ENCODE data around the gene TMEM161A. TPM values are rescaled to one million over a fixed set of nuclear protein-coding genes. Genes with fewer than 3 reads are reported as not detected.

Gene TMEM161A
- polyA plus RNA-seq, 1 donor from 2014 or later, result 19.5 TPM

DNA sequence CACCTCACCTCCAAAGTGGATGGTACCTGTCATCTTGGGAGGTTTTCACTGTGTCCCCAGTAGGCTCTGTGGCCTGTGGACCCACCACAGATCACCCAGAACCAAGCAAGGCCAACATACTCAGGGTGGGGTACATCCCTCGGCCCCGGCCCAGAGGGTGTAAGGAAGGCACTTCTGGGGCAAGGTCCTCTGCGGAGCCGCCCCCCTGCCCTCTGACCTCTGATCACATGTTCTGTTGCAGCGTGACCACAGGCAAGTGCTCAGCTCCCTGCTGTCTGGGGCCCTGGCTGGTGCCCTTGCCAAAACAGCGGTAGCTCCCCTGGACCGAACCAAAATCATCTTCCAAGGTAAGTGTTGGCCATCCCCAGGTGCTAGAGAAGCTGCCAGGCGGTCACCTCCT is 36.7 kb downstream of the TMEM161A start:
- Histone ChIP-seq H3F3A (ENCODE audit: insufficient read depth, low read length, poor library complexity, severe bottlenecking) (no peaks in the 10 kb centered on the region), H4K20me1 (ENCODE audit: insufficient read depth) (no peaks in the 10 kb centered on the region), H3K36me3 (ENCODE audit: insufficient read depth, low read length) (no peaks in the 10 kb centered on the region), H3K27me3 (ENCODE audit: insufficient read depth, low read depth, low read length) (no peaks in the 10 kb centered on the region), H3K4me2 (ENCODE audit: low read length) (no peak overlapping the region), H3K9me3 (ENCODE audit: low read length) (no peaks in the 10 kb centered on the region), H3K4me3 (ENCODE audit: low read length) (no peak overlapping the region), H3K9me2 (ENCODE audit: insufficient read depth, low read length) (no peaks in the 10 kb centered on the region), H3K79me2 (replicated peaks; ENCODE audit: insufficient read depth, low read length) (no peaks in the 10 kb centered on the region), H3K27ac (ENCODE audit: low read length) (no peak overlapping the region), H2AFZ (ENCODE audit: low read depth, low read length) (no peak overlapping the region), H3K9ac (ENCODE audit: low read length) (no peak overlapping the region)
- TF ChIP-seq EP300 (conservative IDR thresholded peaks at IDR 0.05; ENCODE audit: poor library complexity, severe bottlenecking), result no peak
- TF ChIP-seq SMC3 (conservative IDR thresholded peaks at IDR 0.05; ENCODE audit: poor library complexity), result no peak
- no peak for TF ChIP-seq RAD21 (conservative IDR thresholded peaks at IDR 0.05)
- no peak for TF ChIP-seq POLR2AphosphoS5 (IDR thresholded peaks at IDR 0.05)
- TF ChIP-seq, protein P1, sequence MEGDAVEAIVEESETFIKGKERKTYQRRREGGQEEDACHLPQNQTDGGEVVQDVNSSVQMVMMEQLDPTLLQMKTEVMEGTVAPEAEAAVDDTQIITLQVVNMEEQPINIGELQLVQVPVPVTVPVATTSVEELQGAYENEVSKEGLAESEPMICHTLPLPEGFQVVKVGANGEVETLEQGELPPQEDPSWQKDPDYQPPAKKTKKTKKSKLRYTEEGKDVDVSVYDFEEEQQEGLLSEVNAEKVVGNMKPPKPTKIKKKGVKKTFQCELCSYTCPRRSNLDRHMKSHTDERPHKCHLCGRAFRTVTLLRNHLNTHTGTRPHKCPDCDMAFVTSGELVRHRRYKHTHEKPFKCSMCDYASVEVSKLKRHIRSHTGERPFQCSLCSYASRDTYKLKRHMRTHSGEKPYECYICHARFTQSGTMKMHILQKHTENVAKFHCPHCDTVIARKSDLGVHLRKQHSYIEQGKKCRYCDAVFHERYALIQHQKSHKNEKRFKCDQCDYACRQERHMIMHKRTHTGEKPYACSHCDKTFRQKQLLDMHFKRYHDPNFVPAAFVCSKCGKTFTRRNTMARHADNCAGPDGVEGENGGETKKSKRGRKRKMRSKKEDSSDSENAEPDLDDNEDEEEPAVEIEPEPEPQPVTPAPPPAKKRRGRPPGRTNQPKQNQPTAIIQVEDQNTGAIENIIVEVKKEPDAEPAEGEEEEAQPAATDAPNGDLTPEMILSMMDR (IDR thresholded peaks at IDR 0.05; ENCODE audit: poor library complexity, severe bottlenecking), result no peak
- no peak for TF ChIP-seq TAF1 (IDR thresholded peaks at IDR 0.05; ENCODE audit: low read depth)
- TF ChIP-seq REST (IDR thresholded peaks at IDR 0.05; ENCODE audit: borderline replicate concordance), result no peak
- TF ChIP-seq MXI1 (conservative IDR thresholded peaks at IDR 0.05; ENCODE audit: poor library complexity, severe bottlenecking), result no peak
- TF ChIP-seq EZH2 (IDR thresholded peaks at IDR 0.05; ENCODE audit: borderline replicate concordance, insufficient read depth, low read length, poor library complexity, severe bottlenecking), result no peak

- Histone ChIP-seq H4K20me1 (ENCODE audit: insufficient read depth) (no peaks in the 10 kb centered on the region), H3K27me3 (ENCODE audit: insufficient read depth, low read depth, low read length) (no peaks in the 10 kb centered on the region), H3K9ac (ENCODE audit: low read length) (no peak overlapping the region), H3K79me2 (replicated peaks; ENCODE audit: insufficient read depth, low read length) (no peaks in the 10 kb centered on the region), H3K9me3 (ENCODE audit: low read length) (no peaks in the 10 kb centered on the region), H2AFZ (ENCODE audit: low read depth, low read length) (no peak overlapping the region), H3K9me2 (ENCODE audit: insufficient read depth, low read length) (no peaks in the 10 kb centered on the region), H3K36me3 (ENCODE audit: insufficient read depth, low read length) (no peaks in the 10 kb centered on the region), H3K4me2 (ENCODE audit: low read length) (no peak overlapping the region), H3K4me3 (ENCODE audit: low read length) (no peak overlapping the region), H3K27ac (ENCODE audit: low read length) (no peak overlapping the region), H3F3A (ENCODE audit: insufficient read depth, low read length, poor library complexity, severe bottlenecking) (no peaks in the 10 kb centered on the region)
- TF ChIP-seq TAF1 (IDR thresholded peaks at IDR 0.05; ENCODE audit: low read depth), result no peak
- TF ChIP-seq POLR2AphosphoS5 (IDR thresholded peaks at IDR 0.05), result no peak
- TF ChIP-seq RAD21 (conservative IDR thresholded peaks at IDR 0.05), result no peak
- no peak for TF ChIP-seq SMC3 (conservative IDR thresholded peaks at IDR 0.05; ENCODE audit: poor library complexity)
- no peak for TF ChIP-seq REST (IDR thresholded peaks at IDR 0.05; ENCODE audit: borderline replicate concordance)
- TF ChIP-seq, protein P1 (IDR thresholded peaks at IDR 0.05; ENCODE audit: poor library complexity, severe bottlenecking), result no peak
- no peak for TF ChIP-seq MXI1 (conservative IDR thresholded peaks at IDR 0.05; ENCODE audit: poor library complexity, severe bottlenecking)
- TF ChIP-seq EP300 (conservative IDR thresholded peaks at IDR 0.05; ENCODE audit: poor library complexity, severe bottlenecking), result no peak
- no peak for TF ChIP-seq EZH2 (IDR thresholded peaks at IDR 0.05; ENCODE audit: borderline replicate concordance, insufficient read depth, low read length, poor library complexity, severe bottlenecking)
Measured at GRCh38 chr19:19098703-19099632, 39.3 kb downstream of the TMEM161A start.

All from neural cell (in vitro differentiated cells).